Airway epithelial cell (primary cell): ENCODE measurements around the gene CKB. TPM values are rescaled to one million over a fixed set of nuclear protein-coding genes. Genes with fewer than 3 reads are reported as not detected.

Source experiments
- total RNA-seq: library from RNA; depleted of rRNA; stranded (reverse); fragments of >200 nt; gene quantifications from 2 replicates; pipeline ENCODE4 v1.2.3, GENCODE V29; 2015

Gene CKB
- total RNA-seq, result 220 and 267 TPM in 2 replicates

DNA sequence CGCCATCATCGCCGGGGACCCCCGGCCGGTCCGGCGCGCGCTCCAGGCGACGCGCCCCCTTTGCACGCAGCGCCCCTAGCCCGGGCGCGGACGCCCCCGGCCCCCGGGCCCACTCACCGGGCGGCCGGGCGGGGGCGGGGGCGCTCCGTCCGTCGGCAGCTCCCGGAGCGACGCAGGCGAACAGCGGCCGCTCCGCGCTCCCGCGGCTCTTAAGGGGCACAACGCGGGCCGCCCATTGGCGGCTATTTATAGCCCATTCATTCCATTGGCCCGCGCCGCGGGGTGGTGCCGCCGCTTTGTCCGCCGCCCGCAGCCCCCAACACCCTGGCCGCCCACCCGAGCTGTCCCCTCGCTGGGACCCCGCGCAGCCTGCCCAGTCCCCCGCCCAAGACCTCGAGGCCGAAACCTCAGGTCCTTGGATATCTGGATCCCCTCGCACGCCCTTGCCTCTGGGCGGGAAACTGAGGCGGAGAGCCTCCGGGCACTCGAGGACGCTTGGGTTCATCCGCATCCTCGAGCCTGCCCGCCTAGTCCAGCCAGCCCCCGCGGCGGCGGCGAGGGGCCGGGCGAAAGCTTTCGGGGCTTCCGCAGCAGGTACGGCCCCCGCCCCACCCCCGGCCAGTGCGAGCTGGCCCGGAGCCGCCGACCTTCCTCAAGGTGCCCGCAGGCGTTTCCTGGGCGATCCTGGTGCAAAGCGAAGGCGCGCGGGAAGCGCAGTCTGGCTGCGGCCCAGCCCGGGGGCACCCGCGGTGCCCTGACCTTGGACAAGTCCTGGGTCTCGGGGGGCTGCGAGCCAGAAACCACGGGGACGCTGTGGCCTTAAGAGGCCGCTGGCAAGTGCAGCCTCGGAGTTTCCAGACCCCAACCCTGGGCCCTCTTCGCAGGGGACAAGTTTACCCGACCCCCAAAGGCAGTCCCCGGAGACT, at the start of gene CKB:
TSS of gene CKB (minus strand) at position 182 of the 926 bp plus-strand sequence. CDS start 337 bp downstream, outside the sequence.

DNA sequence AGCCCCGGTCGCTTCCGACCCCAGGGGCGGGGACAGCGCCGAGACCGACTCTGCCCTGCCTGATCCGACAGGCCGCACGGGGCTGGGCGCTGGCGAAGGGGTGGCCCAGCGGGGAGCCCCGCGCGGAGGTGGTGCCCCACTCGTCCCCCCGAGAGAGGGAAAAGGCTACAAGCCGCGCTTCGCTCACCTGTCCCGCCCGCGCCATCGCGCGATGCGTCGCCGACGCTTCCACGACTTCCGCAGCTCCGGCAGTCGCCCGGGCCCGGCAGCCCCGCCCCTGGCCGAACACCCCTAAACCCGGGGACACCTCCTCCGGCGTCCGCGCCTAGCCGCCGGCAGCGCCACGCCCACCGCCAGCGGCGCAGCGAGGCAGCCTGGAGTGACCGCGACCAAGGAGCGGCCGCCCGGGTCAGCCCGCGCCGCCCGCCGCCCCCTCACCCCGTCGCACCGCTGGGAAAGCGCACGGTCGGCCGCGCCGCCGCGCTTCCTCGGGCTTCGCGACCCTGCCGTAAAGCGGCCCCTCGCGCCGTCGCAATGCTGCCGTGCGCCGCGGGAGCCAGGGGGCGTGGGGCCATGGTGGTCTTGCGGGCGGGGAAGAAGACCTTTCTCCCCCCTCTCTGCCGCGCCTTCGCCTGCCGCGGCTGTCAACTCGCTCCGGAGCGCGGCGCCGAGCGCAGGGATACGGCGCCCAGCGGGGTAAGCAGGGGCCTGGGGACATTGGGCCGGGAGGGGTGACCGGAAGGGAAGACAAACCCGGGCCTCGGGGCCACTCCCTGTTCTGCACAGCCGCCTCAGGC, 40.0 kb upstream of the CKB start, which contains the start of the genes BAG5 and COA8:
TSS of gene BAG5 (minus strand) at position 229 of the 797 bp plus-strand sequence. CDS start 1,493 bp downstream, outside the sequence.
TSS of gene COA8 (plus strand) at position 532 of the 797 bp plus-strand sequence. CDS start at position 574, 42 bp downstream.

DNA sequence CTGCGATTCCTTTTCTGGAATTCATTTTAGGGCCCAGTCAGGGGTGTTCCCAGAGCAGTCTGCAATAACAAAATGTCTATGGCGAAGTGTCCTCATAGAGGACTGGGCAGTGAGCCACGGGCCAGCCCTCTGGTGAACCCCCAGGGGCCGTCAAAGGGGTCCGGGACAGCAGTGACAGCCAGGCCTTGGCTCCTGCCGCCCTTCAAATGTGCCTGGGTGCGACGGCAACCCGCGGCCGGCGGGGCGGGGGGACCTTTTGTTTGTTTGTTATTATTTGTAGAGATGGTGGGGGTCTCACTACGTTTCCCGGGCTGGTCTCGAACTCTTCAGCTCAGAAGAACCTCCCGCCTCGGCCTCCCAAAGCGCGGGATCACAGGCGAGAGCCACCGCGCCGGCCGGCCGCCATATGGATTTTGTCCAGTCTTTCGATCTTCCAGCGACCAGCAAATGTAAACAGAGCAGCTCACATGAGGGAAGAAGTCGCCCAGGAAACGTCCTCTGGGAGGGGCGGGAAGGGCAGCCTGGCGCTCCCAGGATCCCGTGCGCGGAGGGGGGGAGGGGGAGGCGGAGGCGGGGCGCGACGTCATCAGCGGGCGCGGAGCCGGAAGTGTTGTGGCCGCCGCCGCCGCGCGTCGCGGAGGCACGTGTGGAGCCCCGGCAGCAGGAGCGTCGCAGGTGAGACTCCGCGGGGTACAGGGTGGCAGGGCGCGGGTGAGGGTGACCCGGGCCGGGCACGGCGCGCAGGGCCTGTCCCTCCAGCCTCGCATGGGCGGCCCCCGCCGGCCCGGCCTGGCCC, 6.2 kb upstream of the CKB start, which contains the start of gene TRMT61A:
TSS of gene TRMT61A (plus strand) at position 610 of the 796 bp plus-strand sequence. CDS start 783 bp downstream, outside the sequence.

Other genes starting within 250 kb of the CKB start
- 117 and 136 TPM in 2 replicates for gene EIF5, start 188.6 kb downstream of the CKB start, total RNA-seq
- 61.0 and 62.8 TPM in 2 replicates for gene MARK3, start 137.4 kb downstream of the CKB start, total RNA-seq
- 11.8 and 13.8 TPM in 2 replicates for gene TRMT61A, start 6.4 kb upstream of the CKB start, total RNA-seq
- gene BAG5, start 39.8 kb upstream of the CKB start, total RNA-seq, result 26.1 and 26.6 TPM in 2 replicates
- gene COA8, start 40.1 kb upstream of the CKB start, total RNA-seq, result 24.8 and 26.5 TPM in 2 replicates
- gene KLC1, start 106.4 kb upstream of the CKB start, total RNA-seq, result 157 TPM in 2 replicates
- 34.8 and 38.9 TPM in 2 replicates for gene XRCC3, start 192.6 kb upstream of the CKB start, total RNA-seq
- 85.5 and 90.7 TPM in 2 replicates for gene ZFYVE21, start 193.0 kb upstream of the CKB start, total RNA-seq